ENCODE results near the gene NR1H3. TPM values are rescaled to one million over a fixed set of nuclear protein-coding genes. Genes with fewer than 3 reads are reported as not detected.
"Not testable (repeated sequence)": the region's sequence is repeated elsewhere in the genome, so short reads cannot be mapped to it uniquely, and the experiment has no call there.

Gene NR1H3
- total RNA-seq (10 to 100 TPM in 1 of 4 donors, 1 to 10 TPM in 3; 3.9 to 12.6 (median 5.2) TPM), polyA plus RNA-seq (1 to 10 TPM; 6.2 to 9.3 (median 7.6) TPM)
- long read RNA-seq, donor 1, partial matches to known transcripts = 2 of 5 reads
- long read RNA-seq, donor 1, other reads (novel, unspliced or antisense) = 3 of 5 reads
- long read RNA-seq, donor 2, partial matches to known transcripts = 1 of 6 reads
- long read RNA-seq, donor 2, other reads (novel, unspliced or antisense) = 4 of 6 reads

DNA sequence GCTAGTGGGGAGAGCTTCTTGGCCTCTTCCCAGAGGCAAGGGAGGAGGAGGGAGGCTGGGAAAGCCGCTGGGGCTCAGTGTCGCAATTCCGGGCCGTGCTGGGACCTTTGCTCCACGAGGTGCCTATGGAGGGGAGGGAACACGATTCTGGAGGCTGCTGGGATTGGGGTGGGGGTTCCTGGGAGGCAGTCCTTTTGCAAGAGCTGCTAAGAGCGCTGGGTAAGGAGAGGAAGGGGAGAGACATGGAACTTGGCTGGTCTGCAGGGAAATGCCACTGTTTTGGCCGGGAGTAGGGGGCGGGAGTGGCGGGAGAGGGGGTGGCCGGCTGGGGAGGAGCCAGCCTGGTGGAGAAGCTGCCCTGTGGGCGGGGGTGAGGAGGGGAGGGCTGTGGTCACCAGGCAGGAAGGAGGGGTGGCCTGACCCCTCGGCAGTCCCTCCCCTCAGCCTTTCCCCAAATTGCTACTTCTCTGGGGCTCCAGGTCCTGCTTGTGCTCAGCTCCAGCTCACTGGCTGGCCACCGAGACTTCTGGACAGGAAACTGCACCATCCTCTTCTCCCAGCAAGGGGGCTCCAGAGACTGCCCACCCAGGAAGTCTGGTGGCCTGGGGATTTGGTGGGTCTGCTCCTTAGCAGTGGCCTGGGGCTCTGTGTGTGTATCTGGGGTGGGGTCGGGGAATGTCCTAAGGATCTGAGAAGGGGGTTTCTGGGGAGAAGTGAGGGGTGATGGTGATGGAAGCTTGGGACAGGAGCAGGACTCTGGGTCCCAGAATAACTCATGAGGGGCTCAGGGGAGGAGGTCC, at the start of gene NR1H3:
Gene NR1H3 (plus strand): TSS at position 480 of the 800 bp plus-strand sequence. CDS start 1,221 bp downstream, outside the sequence.
- WGBS, 3 donors = 3 to 7% (median 5%) methylated on average over 11 to 15 of the region's 15 CpGs
- no peaks in the 10 kb centered on the region for H3K27me3 ChIP-seq (ENCODE audit: insufficient read depth in 3 of 3, low read length in 2 of 3)
- intact Hi-C loops (cut with DNase I) = loop anchor here (5.0 kb wide), 2 partner anchors 80 to 100 kb away; partner anchors contain the start of gene ARFGAP2 (in 1 of the 2)
- H3K27ac ChIP-seq = peak within 1 kb of the TSS; percentile 66
- H3K36me3 ChIP-seq (ENCODE audit: insufficient read depth in 1 of 2, low read depth in 1 of 2) = peaks cover 0 to 8% of the 10 kb centered on the region in 2 donors
- peaks cover 13% of the 10 kb centered on the region for H3K4me1 ChIP-seq
- H3K9me3 ChIP-seq = no peaks in the 10 kb centered on the region
- TF ChIP-seq, protein P1, sequence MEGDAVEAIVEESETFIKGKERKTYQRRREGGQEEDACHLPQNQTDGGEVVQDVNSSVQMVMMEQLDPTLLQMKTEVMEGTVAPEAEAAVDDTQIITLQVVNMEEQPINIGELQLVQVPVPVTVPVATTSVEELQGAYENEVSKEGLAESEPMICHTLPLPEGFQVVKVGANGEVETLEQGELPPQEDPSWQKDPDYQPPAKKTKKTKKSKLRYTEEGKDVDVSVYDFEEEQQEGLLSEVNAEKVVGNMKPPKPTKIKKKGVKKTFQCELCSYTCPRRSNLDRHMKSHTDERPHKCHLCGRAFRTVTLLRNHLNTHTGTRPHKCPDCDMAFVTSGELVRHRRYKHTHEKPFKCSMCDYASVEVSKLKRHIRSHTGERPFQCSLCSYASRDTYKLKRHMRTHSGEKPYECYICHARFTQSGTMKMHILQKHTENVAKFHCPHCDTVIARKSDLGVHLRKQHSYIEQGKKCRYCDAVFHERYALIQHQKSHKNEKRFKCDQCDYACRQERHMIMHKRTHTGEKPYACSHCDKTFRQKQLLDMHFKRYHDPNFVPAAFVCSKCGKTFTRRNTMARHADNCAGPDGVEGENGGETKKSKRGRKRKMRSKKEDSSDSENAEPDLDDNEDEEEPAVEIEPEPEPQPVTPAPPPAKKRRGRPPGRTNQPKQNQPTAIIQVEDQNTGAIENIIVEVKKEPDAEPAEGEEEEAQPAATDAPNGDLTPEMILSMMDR (IDR thresholded peaks at IDR 0.05) = peak; percentile 52
- ATAC-seq = peak; percentile 50 to 76 (median 62)
- H3K4me3 ChIP-seq = peak within 1 kb of the TSS; percentile 55
- peak; percentile 84 to 93 for DNase-seq

DNA sequence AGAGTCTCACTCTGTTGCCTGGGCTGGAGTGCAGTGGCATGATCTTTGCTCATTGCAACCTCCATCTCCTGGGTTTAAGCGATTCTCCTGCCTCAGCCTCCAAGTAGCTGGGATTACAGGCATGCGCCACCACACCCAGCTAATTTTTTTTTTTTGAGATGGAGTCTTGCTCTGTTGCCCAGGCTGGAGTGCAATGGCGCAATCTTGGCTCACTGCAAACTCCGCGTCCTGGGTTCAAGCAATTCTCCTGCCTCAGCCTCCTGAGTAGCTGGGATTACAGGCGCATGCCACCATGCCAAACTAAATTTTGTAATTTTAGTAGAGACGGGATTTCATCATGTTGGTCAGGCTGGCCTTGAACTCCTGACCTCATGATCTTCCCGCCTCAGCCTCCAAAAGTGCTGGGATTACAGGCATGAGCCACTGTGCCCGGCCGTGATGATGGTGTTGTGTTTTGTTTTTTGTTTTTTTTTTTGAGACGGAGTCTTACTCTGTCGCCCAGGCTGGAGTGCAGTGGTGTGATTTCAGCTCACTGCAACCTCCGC, 49.7 kb upstream of the NR1H3 start:
- WGBS, 3 donors = 91 to 92% (median 92%) methylated on average over 13 of the region's 13 CpGs
- ATAC-seq; H3K36me3 ChIP-seq (ENCODE audit: insufficient read depth in 1 of 2, low read depth in 1 of 2); DNase-seq; H3K27ac ChIP-seq; H3K9me3 ChIP-seq; intact Hi-C loops (cut with DNase I); H3K4me3 ChIP-seq; H3K4me1 ChIP-seq; H3K27me3 ChIP-seq (ENCODE audit: insufficient read depth in 3 of 3, low read length in 2 of 3): not testable (repeated sequence)

DNA sequence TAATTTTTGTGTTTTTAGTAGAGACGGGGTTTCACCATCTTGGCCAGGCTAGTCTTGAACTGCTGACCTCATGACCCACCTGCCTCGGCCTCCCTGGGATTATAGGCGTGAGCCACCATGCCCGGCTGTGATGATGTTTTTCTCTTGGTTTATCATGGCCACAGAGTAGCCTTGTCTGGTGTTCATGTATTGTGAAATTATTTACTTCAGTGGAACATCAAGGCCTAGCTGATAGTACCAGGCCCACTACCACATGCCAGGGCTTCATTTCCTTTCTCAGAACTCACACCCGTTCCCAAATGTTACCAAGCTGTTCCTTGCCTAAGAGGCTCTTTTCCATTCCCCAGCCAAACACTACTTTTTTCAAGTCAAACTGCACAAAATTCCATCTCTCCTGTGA, 49.2 kb upstream of the NR1H3 start:
- H3K4me1 ChIP-seq = peaks cover 3% of the 10 kb centered on the region
- no peak overlapping the region for H3K4me3 ChIP-seq
- 74 to 79% (median 75%) methylated on average over 5 of the region's 5 CpGs for WGBS, 3 donors
- no peaks in the 10 kb centered on the region for H3K9me3 ChIP-seq
- ATAC-seq = no peak
- H3K27me3 ChIP-seq (ENCODE audit: insufficient read depth in 3 of 3, low read length in 2 of 3) = no peaks in the 10 kb centered on the region
- intact Hi-C loops (cut with DNase I) = no loop called here
- TF ChIP-seq, protein P1 (IDR thresholded peaks at IDR 0.05) = no peak
- no peak overlapping the region for H3K27ac ChIP-seq
- no peak for DNase-seq
- H3K36me3 ChIP-seq (ENCODE audit: insufficient read depth in 1 of 2, low read depth in 1 of 2) = no peaks in the 10 kb centered on the region

DNA sequence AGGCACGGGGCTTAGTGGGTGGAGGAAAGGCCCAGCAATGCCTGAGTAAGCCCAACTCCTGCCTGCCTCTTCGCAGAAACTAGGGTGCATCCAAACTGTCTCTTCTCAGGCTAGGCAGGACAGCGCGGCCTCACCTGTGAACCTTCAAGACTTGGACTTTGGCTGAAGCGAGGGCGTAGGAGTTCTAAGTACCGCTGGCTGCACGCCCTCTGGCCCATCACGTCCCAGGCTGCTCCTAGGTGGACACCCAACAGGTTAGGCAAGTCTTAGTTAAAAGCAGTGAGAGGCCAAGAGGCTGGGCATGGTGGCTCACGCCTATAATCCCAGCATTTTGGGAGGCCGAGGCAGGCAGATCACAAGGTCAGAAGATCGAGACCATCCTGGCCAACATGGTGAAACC, 44.9 kb upstream of the NR1H3 start:
- no peak for DNase-seq
- ATAC-seq = no peak
- Histone ChIP-seq H3K36me3 (ENCODE audit: insufficient read depth in 1 of 2, low read depth in 1 of 2) (peaks cover 0 to 11% of the 10 kb centered on the region in 2 donors), H3K4me1 (peaks cover 23% of the 10 kb centered on the region), H3K27ac (peak overlapping the region; percentile 92), H3K27me3 (ENCODE audit: insufficient read depth in 3 of 3, low read length in 2 of 3) (no peaks in the 10 kb centered on the region), H3K9me3 (no peaks in the 10 kb centered on the region), H3K4me3 (no peak overlapping the region)
- WGBS, 3 donors = 92 to 94% (median 94%) methylated on average over 12 of the region's 12 CpGs
- TF ChIP-seq, protein P1 (IDR thresholded peaks at IDR 0.05) = no peak
- intact Hi-C loops (cut with DNase I) = no loop called here
